ENCODE measurements around the gene MAZ. TPM values are rescaled to one million over a fixed set of nuclear protein-coding genes. Genes with fewer than 3 reads are reported as not detected.

The MAZ gene
- total and polyA plus RNA-seq, 2 of the 8 experiments (the other 6 are each of a cell fraction or from before 2014, with no cell fraction given): 219 to 380 TPM

GRCh38 chr16:29809850-29810698, 3.7 kb downstream of the MAZ start (continued):
- TF ChIP-seq, protein P1, sequence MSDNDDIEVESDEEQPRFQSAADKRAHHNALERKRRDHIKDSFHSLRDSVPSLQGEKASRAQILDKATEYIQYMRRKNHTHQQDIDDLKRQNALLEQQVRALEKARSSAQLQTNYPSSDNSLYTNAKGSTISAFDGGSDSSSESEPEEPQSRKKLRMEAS (IDR thresholded peaks at IDR 0.05): no peak
- TF ChIP-seq CHD2 (IDR thresholded peaks at IDR 0.05; ENCODE audit: low read length) (no peak), TAF7 (optimal IDR thresholded peaks at IDR 0.05; ENCODE audit: borderline replicate concordance, low read depth, low read length) (no peak), RBBP5 (IDR thresholded peaks at IDR 0.05; ENCODE audit: borderline replicate concordance, low read depth, low read length) (no peak), SP2 (IDR thresholded peaks at IDR 0.05; ENCODE audit: low read length) (no peak), ASH2L (IDR thresholded peaks at IDR 0.05; ENCODE audit: low read length) (no peak), BACH1 (IDR thresholded peaks at IDR 0.05; ENCODE audit: low read length) (no peak)
- TF ChIP-seq, protein P2, sequence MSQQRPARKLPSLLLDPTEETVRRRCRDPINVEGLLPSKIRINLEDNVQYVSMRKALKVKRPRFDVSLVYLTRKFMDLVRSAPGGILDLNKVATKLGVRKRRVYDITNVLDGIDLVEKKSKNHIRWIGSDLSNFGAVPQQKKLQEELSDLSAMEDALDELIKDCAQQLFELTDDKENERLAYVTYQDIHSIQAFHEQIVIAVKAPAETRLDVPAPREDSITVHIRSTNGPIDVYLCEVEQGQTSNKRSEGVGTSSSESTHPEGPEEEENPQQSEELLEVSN (IDR thresholded peaks at IDR 0.05): no peak
- TF ChIP-seq, protein P3, sequence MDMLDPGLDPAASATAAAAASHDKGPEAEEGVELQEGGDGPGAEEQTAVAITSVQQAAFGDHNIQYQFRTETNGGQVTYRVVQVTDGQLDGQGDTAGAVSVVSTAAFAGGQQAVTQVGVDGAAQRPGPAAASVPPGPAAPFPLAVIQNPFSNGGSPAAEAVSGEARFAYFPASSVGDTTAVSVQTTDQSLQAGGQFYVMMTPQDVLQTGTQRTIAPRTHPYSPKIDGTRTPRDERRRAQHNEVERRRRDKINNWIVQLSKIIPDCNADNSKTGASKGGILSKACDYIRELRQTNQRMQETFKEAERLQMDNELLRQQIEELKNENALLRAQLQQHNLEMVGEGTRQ (IDR thresholded peaks at IDR 0.05; ENCODE audit: low read length): no peak

Measured in H1 (cell line).